ENCODE measurements around the gene GMPPA.

Gene GMPPA

DNA sequence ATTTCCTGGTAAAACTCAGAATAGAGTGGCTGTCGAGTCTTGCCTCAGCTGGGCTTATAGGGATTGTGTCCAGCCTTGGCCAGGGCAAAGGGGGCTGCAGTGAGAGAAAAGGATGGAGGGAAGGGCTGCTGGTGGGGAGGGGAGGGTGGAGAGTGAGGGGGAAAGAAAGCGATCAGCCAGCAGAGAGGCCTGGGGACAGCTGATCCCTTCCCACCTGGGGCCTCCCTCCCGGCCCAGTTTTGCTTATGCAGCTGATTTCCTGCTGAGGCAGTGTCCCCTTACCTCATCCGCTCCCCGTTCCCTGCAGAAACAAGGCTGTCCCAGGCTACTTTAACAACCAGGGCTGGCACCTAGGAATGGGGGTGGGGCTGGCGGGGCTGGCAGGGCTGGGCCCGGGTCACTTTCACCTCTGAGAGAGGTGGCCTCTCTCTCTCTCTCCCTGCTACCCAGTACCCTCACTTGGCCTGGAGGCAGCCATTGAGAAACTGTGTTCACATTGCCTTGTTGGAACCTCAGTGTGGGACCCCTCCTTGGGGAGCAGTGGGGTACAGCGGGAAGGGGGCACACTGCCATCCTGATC lies 12.2 kb upstream of the GMPPA start:
- no peak for DNase-seq

DNA sequence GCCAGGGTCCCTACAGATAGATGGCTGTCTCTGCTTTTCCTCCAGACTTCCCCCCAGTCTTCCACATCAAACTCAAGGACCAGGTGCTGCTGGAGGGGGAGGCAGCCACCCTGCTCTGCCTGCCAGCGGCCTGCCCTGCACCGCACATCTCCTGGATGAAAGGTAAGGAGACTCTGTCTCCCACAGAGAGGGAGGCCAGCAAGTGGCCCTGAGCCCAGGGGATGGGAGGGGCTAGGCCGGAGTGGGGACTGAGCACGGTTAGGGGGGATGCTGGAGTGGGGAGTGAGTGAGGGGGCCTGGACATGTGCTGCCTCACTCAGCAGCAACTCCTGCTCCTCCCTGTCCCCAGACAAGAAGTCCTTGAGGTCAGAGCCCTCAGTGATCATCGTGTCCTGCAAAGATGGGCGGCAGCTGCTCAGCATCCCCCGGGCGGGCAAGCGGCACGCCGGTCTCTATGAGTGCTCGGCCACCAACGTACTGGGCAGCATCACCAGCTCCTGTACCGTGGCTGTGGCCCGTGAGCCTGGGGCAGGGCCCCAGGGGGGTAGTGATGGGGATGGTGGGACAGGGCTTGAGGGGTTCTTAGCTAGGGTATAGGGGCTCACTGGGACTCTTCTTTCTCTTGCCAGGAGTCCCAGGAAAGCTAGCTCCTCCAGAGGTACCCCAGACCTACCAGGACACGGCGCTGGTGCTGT lies 10.4 kb upstream of the GMPPA start:
- no peak for DNase-seq

DNA sequence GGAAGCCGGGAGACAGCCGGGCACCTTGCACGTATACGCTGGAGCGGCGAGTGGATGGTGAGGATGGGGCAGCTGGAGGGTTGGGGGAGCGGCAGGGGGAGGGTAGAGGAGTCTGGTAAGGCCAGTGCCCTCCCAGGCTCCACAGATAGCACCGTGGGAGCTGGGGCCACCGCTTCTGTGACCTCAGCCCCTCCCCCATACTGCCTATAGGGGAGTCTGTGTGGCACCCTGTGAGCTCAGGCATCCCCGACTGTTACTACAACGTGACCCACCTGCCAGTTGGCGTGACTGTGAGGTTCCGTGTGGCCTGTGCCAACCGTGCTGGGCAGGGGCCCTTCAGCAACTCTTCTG lies 9.9 kb upstream of the GMPPA start:
- DNase-seq = no peak

DNA sequence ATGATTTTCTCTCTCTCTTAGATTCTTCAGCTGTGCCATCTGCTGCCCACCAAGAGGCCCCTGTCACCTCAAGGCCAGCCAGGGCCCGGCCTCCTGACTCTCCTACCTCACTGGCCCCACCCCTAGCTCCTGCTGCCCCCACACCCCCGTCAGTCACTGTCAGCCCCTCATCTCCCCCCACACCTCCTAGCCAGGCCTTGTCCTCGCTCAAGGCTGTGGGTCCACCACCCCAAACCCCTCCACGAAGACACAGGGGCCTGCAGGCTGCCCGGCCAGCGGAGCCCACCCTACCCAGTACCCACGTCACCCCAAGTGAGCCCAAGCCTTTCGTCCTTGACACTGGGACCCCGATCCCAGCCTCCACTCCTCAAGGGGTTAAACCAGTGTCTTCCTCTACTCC lies 9.4 kb upstream of the GMPPA start:
- no peak for DNase-seq

DNA sequence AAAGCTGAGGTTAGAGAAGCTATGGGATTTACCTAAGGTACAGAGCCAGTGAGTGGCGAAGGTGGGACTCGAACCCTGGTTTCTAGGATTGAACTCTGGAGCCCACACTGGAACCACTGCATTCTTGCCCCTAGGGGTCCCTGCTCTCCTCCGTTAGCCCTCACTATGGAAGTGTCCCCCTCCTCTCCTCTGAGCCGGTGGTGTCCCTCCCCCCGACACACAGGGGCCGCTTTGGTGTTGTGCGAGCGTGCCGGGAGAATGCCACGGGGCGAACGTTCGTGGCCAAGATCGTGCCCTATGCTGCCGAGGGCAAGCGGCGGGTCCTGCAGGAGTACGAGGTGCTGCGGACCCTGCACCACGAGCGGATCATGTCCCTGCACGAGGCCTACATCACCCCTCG lies 8.5 kb upstream of the GMPPA start:
- DNase-seq = no peak

DNA sequence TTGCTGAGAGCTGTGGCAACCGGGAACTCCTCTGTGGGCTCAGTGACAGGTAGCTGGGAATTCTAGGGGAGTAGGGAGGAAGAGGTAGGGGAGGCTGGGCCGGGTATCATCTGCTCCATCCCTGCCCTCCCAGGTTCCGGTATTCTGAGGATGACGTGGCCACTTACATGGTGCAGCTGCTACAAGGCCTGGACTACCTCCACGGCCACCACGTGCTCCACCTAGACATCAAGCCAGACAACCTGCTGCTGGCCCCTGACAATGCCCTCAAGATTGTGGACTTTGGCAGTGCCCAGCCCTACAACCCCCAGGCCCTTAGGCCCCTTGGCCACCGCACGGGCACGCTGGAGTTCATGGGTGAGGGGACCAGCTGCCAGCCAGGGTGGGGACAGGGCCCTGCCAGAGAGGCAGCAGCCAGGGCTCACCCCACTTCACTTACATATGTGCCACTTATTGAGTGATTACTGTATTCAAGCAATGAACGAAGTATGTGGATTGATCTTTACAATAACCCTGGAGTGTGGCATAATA lies 8.0 kb upstream of the GMPPA start:
- DNase-seq = no peak

DNA sequence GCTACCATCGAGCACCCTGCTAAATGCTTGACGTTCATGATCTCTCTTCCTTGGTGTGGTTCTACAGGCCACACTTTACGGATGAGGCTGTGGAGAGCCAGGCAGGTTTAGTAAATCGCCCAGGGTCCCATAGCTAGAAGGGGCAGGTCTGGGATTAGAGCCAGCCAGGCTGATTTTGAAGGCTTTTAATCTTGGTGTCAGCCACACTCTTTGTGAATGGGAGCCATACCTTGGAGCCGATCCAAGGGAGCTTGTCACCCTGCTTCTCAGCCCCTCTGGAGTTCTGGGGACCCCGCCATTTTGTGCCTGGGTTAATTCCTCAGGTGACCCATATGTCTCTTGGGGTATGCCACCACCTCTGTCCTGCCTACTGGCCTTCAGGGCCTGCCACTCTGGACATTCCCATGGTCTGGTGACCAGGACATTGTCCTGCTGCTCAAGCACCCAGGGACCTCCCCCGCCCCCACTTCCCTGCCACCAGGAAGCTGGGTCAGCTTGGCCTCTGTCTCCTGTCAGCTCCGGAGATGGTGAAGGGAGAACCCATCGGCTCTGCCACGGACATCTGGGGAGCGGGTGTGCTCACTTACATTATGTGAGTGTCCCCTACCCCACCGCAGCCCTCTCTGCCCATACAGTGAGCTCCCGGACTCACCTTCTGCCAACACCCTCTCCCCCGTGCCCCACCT lies 7.3 kb upstream of the GMPPA start:
- DNase-seq = no peak

DNA sequence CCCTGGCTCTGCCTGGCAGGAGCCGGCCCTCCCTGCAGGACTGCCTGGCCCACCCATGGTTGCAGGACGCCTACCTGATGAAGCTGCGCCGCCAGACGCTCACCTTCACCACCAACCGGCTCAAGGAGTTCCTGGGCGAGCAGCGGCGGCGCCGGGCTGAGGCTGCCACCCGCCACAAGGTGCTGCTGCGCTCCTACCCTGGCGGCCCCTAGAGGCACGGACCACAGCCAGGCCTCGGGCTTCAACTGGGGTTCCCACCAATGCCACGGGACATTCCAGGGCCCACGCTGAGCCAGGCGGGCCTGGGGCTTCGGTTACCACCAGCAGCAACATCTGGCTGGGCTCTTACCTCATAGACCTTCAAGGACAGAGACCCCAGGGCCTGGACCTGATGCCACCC lies 6.1 kb upstream of the GMPPA start:
- DNase-seq = no peak

DNA sequence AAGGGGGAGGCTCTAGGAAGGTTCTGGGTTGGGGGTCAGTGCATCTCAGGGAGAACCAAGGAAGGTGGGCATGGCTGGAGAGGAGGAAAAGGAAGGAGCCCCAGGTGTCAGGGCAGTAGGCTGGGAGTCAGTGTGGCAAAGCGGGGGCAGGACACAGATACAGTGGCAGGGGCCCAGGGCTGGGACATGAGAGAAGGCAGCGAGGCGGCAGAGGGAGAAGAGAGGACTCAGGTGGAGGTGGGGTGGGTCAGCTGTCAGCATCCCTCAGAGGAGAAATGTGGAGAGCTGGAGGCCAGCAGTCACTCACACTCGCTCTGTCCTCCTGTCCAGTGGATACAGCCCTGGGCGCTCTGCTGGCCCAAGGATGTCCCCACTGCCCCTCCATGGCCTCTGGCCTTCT lies 5.6 kb upstream of the GMPPA start:
- no peak for DNase-seq

DNA sequence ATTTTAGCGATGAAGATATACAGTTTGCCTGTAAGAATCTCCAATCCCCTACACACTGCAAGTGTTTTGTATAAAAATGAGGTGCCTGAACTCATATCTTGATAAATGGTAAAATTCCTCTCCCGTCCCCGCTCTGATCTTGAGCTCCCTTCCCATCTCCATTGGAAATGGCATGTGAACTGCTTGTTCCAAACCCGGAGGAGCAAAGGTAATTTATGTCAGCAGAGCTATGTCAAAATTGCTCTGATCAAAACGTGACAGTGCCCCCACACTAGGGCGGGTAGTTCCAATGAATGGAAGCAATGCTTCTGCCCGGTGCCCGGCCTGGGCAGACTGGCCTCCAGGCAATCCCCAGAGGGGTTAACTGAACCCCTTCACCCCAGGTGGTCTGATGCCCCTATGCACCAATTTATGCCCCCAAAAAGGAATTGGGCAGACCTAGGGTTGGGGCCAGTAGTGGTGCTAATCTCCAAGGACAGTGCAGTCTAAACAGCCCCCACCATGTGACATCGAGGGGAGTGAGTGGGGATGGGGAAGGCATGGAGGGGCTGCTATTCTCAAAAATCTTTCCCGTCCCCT lies 3.6 kb upstream of the GMPPA start:
- DNase-seq = no peak

DNA sequence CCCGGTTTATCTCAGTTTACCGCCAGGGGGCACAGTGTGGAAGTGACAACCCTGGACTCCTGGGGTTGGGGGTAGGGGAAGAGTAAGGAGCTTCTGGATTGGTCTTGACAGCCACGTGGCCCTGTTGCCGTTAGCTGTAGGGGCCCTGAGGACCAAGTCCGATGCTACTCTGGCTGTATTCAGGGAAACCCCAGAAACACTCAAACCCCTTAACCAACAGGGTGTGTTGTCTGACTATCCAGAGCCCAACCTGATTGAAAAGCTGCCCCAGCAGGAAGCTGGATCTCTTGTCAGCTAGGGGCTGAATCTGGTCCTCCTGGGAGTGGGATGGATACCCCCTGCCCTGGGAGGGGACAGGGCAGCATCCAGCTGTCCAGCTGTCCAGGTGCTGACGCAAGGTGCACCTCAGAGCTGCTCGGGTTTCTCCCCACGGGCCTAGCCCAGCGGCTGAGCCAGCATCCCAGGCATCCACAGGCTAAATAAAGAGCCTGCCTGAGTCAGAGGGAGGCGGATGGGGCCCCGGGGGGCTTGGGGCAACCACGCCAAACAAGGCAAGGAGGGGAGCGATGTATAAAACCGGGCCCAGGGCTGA lies 3.1 kb upstream of the GMPPA start:
- peak; percentile 70 for DNase-seq

DNA sequence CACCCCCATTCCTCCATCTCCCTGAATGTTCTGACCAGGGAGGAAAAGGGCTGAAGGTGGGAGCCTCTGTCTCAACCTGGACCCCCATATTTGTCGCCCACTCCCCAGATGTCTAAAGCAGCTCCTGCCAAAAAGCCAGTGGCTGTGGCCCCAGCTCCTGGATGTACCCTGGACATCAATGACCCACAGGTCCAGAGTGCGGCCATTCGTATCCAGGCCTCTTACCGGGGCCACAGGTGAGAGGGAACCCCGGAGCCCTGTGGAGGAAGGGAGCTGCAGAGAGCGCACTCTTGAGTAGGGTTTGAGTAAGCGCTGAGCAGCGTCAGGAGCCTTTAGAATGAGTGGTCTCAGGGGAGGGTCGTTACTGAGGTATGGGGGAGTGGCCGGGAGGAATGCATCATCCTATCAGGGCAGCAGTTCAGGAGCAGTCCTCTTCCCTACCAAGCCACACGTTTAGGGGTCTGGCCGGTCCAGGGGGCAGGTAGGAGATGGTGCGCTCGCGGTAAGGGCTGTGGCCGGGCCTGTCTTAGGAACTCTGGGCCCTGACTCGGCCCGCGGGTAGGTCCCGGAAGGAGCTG lies 2.4 kb upstream of the GMPPA start:
- DNase-seq = no peak

DNA sequence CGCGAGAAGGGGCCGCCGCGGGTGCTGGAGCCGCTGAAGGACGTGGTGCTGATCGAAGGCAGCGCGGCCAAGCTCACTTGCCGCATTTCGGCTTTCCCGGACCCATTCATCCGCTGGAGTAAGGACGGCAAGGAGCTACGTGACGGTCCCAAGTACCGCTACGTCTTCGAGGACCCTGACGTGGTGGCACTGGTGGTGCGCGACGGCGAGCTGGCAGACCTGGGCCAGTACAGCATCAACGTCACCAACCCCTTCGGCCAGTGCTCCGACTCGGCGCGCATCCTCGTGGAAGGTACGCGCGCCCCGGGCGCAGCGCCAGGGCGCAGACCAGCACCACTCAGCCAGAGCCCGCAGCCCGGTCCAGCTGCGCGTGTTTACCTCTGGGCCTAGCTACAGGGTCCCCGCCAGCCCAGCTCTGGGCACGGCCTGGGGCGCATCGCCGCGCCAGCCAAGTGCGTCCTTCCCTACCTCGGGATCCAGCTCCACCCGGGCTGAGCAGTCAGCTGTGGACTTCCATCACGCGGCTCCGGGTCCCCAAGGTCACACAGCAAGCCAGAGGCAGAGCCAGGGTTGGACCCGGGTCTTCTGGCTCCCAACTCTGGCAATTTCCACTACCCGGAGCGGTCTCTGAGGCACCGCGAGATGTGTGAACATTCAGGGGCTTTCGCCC lies 1.7 kb upstream of the GMPPA start:
- peak; percentile 10 for DNase-seq

DNA sequence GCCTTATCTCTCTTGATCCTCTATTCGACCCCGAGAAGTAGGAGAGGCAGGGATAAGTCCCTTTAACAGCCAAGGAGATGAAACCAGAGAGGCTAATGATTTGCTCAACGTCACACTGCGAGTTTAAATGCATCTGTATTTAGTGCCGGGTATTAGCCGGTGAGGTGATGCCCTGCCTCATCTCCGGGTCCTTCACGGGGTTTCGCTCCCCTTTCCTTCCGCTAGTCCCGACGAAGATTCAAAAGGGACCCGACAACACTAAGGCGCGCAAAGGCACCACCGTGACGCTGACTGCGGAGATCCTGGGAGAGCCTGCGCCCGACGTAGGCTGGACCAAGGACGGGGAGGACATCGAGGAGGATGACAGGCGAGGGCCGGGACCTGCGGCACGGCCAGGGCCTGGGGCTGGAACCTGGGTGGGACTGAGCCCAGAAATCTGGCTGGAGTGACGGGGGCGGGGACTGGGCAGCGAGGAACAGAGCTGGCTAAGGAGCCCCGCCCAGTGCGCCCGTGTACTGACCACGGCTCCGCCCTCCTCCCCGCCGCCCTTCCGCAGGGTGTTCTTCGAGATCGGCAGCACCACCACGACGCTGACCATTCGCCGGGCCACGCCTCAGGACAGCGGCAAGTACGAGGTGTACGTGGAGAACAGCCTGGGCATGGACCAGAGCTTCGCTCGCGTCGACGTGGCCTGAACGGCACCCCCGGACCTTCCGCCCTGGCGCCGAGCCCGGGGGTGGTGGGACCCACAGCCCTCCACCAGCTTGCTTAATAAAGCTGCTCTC lies 1.0 kb upstream of the GMPPA start:
- peak; percentile 45 for DNase-seq

DNA sequence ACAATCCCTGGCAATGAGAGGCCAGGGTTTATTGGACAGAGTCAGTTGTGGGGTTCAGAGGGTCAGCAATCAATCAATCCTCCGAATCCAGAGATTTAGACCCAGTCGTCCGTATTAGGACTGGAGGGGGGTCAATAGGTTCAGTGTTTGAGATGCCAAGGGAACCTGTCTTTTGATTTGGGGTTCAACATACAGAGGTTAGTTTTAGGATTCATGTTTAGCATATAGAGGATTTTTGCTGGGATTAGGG lies 292 bp downstream of the GMPPA start:
- no peak for DNase-seq

DNA sequence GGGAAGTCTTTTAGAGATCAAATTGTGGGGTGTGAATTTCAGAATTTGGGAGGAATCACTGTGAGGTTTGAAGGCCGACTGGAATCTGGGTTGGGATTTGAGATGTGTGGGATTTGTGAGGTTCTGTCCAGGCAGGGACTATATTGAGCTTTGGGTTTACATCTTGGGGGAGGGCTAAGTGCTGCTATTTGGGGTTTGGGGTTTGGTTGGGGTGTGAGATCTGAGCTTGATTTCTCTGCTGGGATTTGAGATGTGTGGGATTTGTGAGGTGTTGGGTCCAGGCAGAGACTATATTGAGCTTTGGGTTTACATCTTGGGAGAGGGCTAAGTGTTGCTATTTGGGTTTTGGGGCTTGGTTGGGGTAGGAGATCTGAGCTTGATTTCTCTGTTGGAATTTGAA lies 864 bp downstream of the GMPPA start:
- DNase-seq = no peak

DNA sequence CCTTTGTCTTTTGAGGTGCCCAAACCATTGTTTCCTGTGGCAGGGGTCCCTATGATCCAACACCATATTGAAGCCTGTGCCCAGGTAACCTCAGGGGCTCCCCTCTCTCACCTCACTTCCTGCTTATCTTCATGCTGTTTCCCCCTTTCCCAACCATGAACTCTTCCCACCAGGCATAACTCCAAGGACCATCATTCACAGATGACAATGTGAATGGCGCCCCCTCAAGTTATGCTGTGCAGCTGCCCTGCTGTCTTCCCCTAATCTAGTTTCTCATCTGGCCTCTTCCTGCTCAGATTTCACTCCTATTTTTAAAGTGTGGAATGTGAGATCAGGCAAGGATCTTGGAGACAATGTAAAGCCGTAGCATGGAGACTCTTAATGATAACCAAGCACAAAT lies 1.4 kb downstream of the GMPPA start:
- DNase-seq = no peak

DNA sequence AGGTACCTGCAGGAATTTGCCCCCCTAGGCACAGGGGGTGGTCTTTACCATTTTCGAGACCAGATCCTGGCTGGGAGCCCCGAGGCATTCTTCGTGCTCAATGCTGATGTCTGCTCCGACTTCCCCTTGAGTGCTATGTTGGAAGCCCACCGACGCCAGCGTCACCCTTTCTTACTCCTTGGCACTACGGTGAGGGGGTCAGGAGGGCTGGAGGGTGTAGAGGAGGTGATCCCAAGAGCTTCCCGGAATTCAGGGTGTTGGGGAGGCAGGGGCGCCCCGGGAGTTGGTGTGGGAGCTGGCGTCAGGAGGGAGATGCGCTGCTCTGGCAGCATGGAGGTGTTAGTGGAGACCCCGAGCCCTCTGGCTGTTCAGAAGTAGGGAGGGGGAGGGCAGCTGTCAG lies 3.2 kb downstream of the GMPPA start:
- no peak for DNase-seq

DNA sequence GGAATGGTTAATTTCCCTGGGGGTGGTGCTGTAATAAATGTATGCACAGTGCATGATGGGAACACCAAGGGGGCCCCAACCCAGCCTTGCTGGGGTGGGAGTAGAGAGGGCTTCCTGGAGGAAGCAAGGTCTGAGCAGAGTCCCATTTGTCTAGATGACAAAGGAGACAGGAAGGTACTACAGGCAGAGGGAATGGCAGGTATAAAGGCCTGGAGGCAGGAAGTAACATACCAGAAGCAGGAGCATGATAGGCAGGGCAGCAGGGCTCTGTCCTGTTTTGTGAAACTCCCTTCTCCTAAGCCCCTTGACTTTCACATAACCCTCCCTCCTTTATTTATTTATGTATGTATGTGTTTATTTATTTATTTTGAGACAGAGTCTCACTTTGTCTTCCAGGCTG lies 3.9 kb downstream of the GMPPA start:
- no peak for DNase-seq

DNA sequence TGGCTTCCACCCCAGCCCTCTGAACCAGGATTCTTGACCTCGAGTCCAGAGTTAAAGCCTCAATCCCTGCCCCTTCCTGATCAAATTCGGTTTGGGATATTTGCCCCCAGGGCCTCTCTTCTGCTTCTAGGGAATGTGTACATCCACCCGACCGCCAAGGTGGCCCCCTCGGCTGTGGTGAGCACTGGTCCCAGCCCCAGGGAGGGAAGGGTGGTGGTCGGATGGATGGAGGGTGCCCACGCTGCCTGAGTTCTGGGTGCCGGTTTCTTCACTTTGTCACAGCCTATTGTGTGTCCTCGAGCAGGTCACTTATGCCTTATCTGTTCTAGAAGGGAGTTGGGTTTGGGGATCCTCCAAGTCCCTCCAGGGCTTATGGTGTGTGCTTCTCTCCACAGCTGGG lies 6.9 kb downstream of the GMPPA start:
- DNase-seq = no peak

DNA sequence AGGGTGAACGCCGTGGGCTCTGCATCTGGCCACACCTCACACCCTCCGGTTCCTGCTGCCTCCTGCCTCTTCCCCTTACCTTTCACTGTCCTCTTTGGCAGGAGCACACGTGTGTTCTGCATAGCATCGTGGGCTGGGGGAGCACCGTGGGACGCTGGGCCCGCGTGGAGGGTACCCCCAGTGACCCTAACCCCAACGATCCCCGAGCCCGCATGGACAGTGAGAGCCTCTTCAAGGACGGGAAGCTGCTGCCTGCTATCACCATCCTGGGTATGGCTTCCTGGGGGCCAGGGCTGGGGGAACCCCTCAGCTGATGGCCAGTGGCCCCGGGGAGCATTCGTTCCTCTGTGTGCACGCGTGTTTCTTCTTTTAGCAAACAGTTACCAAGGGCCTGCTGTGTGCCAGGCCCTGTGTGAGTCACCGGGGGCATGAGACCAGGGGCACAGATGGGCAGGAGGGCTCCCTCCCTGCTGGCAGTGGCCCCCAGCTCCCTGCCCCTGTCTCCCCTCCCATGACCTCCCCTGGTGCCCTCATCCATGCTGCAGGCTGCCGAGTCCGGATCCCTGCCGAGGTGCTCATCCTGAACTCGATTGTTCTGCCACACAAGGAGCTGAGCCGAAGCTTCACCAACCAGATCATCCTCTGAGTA lies 7.6 kb downstream of the GMPPA start:
- no peak for DNase-seq
